A549 (cell line): ENCODE measurements around the gene SLC6A4.

ENCODE experiments used
- CTCF ChIP-seq: fragments of >200 bp; sonication (Bioruptor Twin); formaldehyde crosslinking; IDR thresholded peaks from 3 replicates; pipeline ENCODE4 v1.5.1; 2016
- EP300 ChIP-seq, 2 experiments: fragments of >200 bp; sonication (Bioruptor Twin); formaldehyde crosslinking; IDR thresholded peaks; 2 replicates in 1 of 2; 3 replicates in 1 of 2; pipeline ENCODE4 v1.6.1; 2016 to 2017
- POLR2A ChIP-seq: IDR thresholded peaks from 2 replicates; pipeline ENCODE4 v1.6.1; 2012; ENCODE audit warnings: mild to moderate bottlenecking, low read length

GRCh38 chr17:30240177-30240576, 4.7 kb upstream of the SLC6A4 start:
- TF ChIP-seq CTCF (no peak), EP300 (IDR thresholded peaks at IDR 0.05) (no peak), POLR2A (no peak)
